Measurements from ENCODE around the gene TDP1. TPM values are rescaled to one million over a fixed set of nuclear protein-coding genes. Genes with fewer than 3 reads are reported as not detected.

Gene TDP1
- total RNA-seq, 1 donor from 2014 or later: 64.9 TPM

DNA sequence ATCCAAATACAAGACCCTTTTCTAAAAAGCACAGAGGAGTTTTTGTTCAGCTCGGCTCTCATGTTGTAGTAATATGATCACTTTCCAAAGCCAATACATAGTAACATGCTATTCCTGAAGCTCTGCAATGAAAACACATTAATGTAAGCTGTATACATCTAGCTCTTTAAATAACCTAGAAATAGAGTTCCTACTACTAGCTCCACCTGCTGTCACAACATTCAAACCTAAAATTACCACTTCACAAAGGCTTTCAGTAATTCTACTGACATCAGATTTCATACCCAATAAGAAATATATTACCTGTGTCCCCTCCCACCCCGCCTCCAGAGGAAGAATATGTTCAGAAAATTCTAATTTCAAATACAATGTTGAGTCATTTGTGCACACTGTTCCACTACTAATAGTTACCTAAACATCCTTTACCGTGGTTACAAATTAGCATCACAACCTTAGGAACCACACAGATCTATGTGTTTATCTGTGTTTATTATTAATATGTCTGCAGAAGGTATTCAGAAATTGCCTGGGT lies 19.0 kb upstream of the TDP1 start:
- intact Hi-C loops (cut with micrococcal nuclease): no loop called here

DNA sequence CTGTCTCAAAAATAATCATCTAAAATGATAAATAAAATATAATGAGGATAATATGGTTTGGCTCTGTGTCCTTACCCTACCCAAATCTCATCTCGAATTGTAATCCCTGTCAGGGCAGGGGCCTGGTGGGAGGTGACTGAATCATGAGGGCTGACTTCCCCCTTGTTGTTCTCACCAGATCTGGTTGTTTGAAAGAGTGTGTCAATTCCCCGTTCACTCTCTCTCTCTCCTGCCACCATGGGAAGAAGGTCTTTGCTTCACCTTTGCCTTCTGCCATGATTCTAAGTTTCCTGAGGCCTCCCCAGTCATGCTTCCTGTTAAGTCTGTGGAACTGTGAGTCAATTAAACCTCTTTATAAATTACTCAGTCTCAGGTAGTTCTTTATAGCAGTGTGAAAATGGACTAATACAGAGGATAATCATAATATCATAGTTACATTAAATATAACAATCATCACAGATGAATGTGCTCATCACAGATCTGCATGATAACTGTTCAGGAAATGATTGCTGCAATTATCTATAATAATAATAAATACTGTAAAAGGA lies 13.8 kb upstream of the TDP1 start:
- intact Hi-C loops (cut with micrococcal nuclease): no loop called here

DNA sequence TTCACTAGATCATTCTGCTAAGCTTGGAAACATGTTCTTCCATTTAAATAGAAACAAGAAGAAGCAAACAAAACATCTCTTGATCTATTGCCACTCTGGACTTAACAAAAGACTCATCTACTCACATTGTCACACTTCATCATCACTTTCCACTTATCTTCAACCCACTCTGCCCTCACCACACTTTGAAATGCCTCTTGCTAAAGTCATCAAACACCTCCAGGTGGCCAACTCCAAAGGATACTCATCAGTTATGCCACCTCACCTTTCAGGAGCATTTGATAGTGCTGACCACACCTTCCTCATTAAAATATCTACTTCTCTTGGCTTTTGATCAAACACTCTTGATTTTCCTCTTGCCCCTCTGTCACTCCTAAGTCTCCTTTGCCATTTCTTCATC lies 8.4 kb upstream of the TDP1 start:
- intact Hi-C loops (cut with micrococcal nuclease): no loop called here

DNA sequence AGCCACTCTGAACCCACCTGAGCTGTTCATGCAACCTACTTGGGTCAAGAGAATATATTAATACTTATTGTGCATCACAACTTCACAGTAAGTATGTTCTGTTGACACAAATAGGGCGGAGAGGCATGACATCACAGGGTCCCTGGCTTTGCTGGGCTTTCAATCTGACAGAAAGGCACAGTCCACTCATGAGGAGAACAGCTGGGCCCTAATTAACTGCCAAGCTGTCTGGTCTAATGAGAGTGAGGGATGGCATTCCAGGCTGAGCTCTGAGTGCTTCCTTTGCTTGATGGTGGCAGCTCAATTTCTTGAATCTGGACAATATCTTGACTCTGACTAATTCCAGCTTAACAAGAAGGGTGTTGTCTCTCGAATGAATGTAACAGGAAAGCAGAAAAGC lies 3.2 kb upstream of the TDP1 start:
- intact Hi-C loops (cut with micrococcal nuclease): loop anchor here (10.0 kb wide), 1 partner anchor 1112 kb away; the partner anchor contains the start of gene RPS6KA5

DNA sequence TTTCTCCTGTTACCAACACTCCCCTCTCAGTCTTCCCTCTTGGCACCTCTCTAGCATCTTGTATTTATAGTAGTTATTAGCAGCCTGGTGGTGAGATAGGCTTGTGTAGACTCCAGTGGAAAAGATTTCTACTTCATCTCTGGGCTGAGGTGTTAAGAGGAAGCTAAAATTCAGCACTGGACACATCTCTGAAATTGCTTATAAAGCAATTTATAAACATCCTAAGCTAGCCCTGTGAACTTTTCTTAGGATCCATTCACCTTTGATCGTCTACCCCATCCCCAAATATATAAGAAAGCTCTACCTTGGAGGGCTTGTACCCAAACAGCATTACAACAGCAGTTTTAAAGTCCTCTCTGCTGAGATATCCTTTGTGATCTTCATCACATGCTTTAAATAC lies 2.1 kb upstream of the TDP1 start:
- intact Hi-C loops (cut with micrococcal nuclease): loop anchor here (2.0 to 10.0 kb wide), 2 partner anchors 335 to 1111 kb away; partner anchors contain the start of gene RPS6KA5

DNA sequence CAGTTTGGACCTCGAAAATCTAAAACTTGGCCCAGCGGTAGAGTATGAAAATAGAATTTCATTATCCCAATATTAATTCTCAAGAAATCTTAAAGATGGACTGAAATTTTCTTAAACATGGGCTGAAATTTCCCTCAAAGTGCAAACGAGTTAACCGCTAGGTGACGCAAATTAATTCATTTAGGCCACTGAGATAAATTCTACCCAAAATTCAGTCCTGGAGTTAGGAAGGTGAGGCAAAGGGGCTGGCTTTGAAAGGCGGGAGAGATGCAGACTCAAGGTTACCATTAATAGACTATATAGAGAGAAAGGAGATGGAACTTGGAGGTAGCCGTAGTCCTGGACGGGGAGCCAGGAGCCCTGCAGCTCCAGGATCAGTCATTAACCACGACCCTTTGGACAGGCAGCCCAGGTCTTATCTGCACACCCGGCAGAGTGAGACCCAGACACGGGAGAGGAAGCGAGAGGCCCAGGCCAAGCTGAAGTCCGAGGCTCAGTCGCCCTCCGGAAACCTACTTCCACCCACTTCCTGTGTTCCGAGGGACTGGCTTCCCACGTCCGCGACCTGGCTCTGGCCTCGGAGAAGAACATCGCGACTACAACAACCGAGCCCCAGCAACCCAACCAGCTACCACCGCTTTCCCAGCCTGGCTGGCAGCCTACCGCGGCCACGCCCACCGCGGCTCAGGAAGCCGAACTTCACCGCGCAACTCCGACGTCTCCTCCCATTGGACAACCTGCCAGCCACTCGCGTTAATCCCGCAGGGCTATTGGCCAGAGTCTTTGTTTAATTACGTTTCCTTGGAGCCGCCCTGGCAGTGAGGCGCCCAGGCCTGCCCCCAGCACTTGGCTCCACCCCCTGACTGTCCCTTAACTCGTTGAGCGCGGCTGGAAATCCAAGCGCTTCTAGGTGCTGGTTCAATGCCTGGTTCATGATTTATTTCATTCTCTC lies 1.4 kb upstream of the TDP1 start, which contains the start of gene EFCAB11:
TSS of gene EFCAB11 (minus strand) at position 661 of the 952 bp plus-strand sequence. CDS start at position 591, 70 bp downstream.
- intact Hi-C loops (cut with micrococcal nuclease): loop anchor here (1.0 to 10.0 kb wide), 9 partner anchors 302 to 1962 kb away; partner anchors contain the start of genes CALM1, FOXN3, GALC and PSMC1

DNA sequence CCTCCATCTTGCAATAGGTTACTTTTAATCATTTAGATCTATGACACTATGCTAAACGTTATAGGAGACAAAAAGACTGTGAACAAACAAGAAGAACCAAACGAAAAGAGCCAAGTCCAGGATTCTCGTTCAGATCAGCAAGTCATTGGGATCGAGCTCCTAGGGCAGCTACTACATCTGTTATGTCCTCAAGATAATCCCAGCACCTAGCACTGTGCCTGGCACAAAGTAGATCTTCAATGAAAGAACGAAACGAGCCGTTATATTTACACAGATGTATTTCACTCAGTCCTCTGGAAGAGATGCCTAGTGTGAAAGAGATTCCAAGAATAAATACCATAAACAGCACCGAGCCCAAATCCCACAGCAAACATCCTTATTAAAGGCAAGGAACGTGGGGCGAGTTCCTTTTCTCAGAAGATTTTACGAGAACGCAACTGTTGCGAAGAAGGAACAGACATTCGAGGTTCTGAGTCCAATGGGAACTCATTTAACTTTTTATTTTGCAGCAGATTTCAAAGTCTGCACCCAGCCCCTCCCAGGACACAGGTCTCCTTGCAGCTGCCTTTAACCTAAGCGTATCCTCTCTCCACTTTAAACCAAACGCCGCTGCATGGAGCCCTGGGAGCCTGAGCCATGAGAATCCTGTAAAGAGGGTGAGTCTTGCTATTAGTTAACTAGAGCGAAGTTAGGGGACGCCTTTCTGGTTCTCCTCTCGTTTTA lies 544 bp upstream of the TDP1 start:
- intact Hi-C loops (cut with micrococcal nuclease): loop anchor here (1.0 to 10.0 kb wide), 9 partner anchors 301 to 1963 kb away; partner anchors contain the start of genes CALM1, FOXN3, GALC and PSMC1

DNA sequence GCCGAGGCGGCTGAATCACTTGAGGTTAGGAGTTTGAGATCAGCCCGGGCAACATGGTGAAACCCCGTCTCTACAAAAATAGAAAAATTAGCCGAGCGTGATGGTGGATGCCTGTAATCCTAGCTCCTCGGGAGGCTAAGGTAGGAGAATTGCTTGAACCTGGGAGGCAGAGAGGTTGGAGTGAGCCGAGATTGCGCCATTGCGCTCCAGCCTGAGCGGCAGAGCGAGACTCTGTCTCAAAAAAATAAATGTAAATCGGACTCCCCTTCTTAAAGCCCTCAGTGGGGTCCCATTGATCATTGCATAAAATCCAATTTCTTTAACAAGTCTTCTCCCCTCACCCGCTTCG lies 908 bp downstream of the TDP1 start:
- intact Hi-C loops (cut with micrococcal nuclease): loop anchor here (1.0 to 10.0 kb wide), 6 partner anchors 104 to 1964 kb away; partner anchors contain the start of genes GALC, RPS6KA5 and ZC3H14

DNA sequence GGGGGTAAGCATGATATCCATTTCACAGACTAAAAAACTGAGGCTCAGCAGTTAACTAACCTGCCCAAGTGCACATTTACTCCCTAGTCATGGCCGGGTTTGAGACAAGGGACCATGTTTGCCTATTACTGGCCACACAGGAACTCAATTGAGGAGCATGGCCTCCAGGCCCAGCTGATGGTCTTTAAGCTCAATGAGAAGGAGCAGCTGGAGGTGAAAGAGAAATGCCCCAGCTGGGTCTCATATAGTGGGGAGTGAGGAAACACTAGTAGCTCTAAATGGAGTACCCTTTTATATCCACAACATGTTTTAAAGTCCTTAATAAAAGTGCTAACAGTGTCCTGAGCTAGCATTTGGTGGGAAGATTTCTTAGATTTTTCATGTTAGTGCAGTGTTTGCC lies 1.6 kb downstream of the TDP1 start:
- intact Hi-C loops (cut with micrococcal nuclease): loop anchor here (5.0 to 10.0 kb wide), 5 partner anchors 425 to 1965 kb away; partner anchors contain the start of genes GALC, RPS6KA5 and ZC3H14

DNA sequence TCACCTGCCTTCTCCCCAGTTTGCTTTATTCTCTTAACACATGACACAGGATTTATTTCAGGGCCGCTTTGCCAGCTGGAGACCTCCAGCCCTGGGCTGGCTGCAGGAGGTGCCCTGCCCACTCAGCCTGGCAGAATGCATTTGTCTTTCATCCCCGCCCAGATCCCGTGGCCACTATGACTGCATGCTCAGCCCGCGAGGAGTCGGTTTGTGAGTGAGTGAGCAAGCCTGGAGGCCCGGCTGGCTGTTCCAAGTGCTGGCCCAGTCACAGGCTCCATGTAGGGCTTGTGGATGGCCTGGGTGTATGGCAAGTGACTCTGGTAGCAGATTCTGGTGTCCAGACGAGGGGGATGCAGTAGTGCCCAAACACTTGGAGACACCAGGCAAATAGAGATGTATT lies 2.1 kb downstream of the TDP1 start:
- intact Hi-C loops (cut with micrococcal nuclease): loop anchor here (5.0 to 10.0 kb wide), 5 partner anchors 425 to 1965 kb away; partner anchors contain the start of genes GALC, RPS6KA5 and ZC3H14

DNA sequence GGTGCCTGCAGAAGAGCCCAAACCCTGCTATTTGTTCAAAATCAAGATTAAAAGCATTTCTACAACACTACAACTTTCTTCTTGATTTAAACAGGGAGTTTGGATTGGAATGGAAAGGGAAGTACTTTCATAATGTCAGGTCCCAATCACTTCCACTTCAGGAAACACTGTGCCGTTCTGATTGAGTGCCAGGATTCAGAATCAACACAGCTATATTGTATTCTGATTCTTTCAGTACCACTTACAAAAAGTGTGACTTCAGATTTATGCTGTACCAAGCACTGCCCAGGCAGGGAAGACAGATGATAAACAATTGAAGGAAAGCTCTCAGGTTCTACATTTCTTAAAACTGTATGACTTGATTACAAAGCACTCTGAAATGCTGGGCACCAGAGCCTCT lies 3.2 kb downstream of the TDP1 start:
- intact Hi-C loops (cut with micrococcal nuclease): loop anchor here (5.0 to 10.0 kb wide), 5 partner anchors 423 to 1967 kb away; partner anchors contain the start of genes GALC, RPS6KA5 and ZC3H14

DNA sequence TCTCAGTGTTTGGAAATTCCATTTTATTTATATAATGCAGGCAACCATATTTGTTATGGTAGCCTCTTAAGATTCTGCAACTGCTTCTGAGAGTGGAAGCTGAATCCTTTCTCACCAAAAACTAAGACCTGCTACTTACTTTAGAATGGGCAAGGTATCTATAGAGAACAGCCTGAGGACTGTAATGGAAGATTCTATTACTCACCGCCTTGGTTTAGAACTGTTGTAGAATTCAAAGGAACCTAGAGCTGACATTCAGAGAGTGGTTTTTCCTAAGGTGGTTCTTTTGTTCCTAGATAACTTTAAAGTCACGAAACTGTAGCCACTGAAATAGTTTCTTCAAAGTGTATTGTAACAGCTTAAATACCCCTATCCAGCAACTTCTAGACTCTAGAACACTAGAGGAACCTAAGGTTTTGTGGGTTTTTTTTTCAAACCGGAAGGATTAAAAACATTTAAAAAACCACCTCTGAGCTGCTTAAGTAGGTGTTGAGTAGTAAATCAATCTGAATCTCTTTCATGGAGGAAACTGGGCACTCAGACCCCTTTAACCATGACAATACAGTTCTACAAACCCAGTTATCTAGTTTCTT lies 4.2 kb downstream of the TDP1 start:
- intact Hi-C loops (cut with micrococcal nuclease): loop anchor here (5.0 to 10.0 kb wide), 5 partner anchors 422 to 1968 kb away; partner anchors contain the start of genes GALC, RPS6KA5 and ZC3H14

DNA sequence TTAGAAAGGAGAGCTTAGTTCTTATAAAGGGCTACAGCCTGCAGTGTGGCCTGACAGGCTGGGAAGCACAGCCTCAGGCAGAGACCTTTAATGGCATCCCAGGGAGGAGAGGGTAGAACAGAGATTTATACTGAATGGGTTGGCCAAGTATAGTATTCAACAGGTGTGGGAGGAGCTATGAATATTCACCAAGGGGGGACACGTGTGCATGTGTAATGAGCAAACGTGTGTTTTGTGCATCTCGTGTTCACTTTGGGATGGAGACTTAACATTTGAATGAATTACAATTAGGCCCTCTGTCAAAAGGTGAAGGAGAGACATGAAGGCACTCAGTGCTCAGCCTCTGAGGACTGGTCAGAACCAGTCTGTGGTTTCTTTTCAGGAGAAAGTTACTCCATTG lies 5.2 kb downstream of the TDP1 start:
- intact Hi-C loops (cut with micrococcal nuclease): no loop called here

DNA sequence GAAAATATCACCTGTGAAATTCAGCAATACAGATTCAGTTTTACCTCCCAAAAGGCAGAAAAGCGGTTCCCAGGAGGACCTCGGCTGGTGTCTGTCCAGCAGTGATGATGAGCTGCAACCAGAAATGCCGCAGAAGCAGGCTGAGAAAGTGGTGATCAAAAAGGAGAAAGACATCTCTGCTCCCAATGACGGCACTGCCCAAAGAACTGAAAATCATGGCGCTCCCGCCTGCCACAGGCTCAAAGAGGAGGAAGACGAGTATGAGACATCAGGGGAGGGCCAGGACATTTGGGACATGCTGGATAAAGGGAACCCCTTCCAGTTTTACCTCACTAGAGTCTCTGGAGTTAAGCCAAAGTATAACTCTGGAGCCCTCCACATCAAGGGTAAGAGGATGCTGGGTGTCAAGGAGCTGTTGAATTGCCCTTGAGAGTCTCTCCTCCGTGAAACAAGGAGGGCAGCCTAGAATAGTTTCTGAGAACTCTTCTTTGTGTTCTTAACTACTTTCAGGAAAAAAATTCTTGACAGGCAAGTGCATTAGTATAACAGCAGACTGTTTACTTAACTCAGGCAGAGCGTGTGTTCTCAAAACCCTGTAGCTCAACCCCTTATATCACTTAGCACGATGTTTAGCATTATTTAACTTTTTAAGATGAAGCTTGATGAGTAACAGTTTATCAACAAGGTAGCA lies 7.7 kb downstream of the TDP1 start:
- intact Hi-C loops (cut with micrococcal nuclease): no loop called here

DNA sequence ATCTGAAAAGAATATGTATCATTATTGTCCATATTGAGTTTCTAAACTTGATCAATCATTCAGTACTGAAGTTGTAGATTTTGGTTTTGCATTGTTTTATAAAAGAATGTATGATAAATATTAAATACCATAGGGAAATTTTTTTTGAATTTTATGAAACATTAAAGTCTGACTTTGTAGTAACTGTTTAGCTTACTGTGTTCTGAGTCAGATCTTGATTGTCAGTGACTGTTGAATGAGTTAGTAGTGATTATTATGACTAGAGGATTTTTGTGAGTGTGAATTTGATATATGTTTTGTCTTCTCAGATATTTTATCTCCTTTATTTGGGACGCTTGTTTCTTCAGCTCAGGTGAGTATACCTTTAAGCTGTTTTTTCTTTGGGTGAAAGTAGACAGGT lies 10.1 kb downstream of the TDP1 start:
- intact Hi-C loops (cut with micrococcal nuclease): no loop called here

DNA sequence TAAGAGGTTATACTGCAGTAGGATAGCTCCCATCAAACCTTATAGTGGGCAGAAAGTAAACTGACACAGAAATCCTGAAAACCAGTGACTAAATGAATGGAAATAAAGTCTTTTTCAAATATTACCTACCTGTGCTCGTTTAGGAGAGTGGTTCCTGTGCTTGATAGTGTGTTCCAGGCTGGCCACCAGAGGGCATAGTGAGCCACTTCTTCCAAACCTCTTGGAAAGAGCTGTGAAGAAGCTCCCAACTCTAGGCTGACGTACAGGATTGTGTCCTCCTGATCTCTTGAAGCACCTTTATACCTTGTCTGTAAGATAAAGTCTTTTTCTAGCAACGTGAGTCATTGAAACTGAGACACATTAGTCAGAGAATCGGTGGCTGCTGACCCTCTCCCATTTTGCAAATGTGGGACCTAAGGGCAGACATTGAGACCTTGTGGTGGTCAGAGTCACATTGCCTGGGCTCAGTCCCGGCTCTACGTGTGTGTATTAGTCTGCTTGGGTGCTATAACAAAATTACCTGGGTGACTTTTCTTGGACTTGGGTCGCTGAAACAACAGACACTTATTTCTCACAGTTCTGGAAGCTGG lies 17.6 kb downstream of the TDP1 start:
- intact Hi-C loops (cut with micrococcal nuclease): loop anchor here (1.0 to 5.0 kb wide), 2 partner anchors 89 to 262 kb away; partner anchors contain the start of gene KCNK13

DNA sequence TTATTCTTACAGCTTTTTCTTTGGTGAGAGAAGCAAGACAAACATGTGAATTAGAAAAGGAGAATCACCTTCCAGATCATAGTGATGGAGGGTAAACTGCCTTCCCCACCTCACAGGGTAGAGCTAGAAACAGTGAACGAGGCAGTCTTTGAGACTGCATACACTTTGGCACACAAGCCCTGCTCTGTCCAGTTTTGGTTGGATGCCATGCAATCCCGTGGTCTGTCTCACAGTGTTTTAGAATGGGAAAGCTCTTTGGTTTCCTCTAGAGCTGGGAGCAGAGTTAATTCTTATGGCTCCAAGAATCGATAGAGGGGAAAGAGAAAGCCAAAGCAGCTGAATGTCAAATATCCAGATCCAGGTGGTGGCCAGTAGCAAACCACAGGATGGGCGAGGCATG lies 21.9 kb downstream of the TDP1 start:
- intact Hi-C loops (cut with micrococcal nuclease): no loop called here

DNA sequence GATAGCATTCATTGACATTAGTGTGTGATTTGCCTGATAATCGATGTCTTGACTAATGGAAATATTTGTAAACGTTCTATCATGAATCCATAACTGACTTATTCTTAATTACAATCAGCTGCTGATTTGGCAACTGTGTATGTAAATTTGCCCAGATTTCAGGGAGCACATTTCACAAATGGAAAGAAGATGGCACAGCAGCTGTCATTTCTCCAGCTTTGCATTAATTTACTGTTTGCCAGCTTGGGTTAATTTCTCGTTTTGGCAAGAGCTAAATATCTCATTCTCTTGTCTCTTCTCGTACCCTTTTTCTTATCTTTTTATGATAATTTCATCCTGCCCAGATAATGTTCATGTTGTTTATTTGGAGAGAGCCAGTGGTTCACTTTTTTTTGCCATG lies 22.9 kb downstream of the TDP1 start:
- intact Hi-C loops (cut with micrococcal nuclease): no loop called here

DNA sequence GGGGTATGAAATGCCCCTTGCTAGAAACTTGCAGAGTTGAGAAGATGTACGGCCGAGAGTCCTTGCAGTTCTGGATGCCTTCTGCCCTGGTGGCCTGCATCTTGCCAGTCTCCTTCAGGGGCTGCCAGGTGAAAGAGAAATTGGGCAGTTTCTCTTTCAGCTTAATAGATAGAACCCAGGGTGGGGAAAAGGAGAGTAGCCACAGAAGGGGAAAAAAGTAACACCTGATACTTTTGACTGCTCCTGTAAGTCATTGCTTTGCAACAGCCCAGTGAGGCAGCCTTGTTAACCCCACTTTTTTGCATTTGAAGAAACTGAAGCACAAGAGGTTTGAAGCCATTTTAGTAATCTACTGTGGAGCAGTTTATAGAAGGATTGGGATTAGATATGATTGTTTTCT lies 27.6 kb downstream of the TDP1 start:
- intact Hi-C loops (cut with micrococcal nuclease): no loop called here

Measured in T-helper 2 cell treated with Interferon-gamma antibody and Interleukin-4, amounts not matched to agents 100 ng/mL and 5 ng/mL, for 36 hours (primary cell).